ENCODE data around the gene GRK6. TPM values are rescaled to one million over a fixed set of nuclear protein-coding genes. Genes with fewer than 3 reads are reported as not detected.

Gene GRK6
- total and polyA plus RNA-seq, 12 donors, result 6.7 to 22.9 (median 15.2) TPM

- peaks cover 13 to 47% (median 28%) of the 10 kb centered on the region in 9 donors for H3K4me1 ChIP-seq
- ATAC-seq (no peak), DNase-seq (no peak)
- H3K36me3 ChIP-seq, result no peaks in the 10 kb centered on the region
- WGBS, 2 donors, result 75 to 80% methylated on average over 5 of the region's 5 CpGs
- peaks cover 17 to 65% (median 41%) of the 10 kb centered on the region in 7 donors for H3K27me3 ChIP-seq
- H3K4me3 ChIP-seq, result no peak overlapping the region
- H3K27ac ChIP-seq, result peak overlapping the region in 1 of 10 donors; percentile 75
- TF ChIP-seq CTCF (IDR thresholded peaks at IDR 0.05), result no peak
- intact Hi-C loops (cut with DNase I), result loop anchor here in 6 of 10 donors (2.0 to 5.0 kb wide), 2 partner anchors 46 to 49 kb away; no protein-coding TSS in a partner anchor
- no peaks in the 10 kb centered on the region for H3K9me3 ChIP-seq
Observed at GRCh38 chr5:177405805-177406204, 20.7 kb upstream of the GRK6 start.

- no peak for TF ChIP-seq CTCF (IDR thresholded peaks at IDR 0.05)
- peaks cover 0 to 43% (median 9%) of the 10 kb centered on the region in 7 donors for H3K27me3 ChIP-seq
- no peak for DNase-seq
- ATAC-seq, result no peak
- peaks cover 3 to 33% (median 7%) of the 10 kb centered on the region in 9 donors for H3K4me1 ChIP-seq
- no peak within 1 kb of the TSS for H3K4me3 ChIP-seq
- H3K9me3 ChIP-seq, result no peaks in the 10 kb centered on the region
- WGBS, 2 donors, result 89% methylated on average over 9 of the region's 9 CpGs
- no peaks in the 10 kb centered on the region for H3K36me3 ChIP-seq
- intact Hi-C loops (cut with DNase I), result loop anchor here in 2 of 10 donors (5.0 kb wide), 1 partner anchor 43 kb away; no protein-coding TSS in a partner anchor
- no peak within 1 kb of the TSS for H3K27ac ChIP-seq
Observed at GRCh38 chr5:177409043-177409801, 17.3 kb upstream of the GRK6 start, which contains the start of gene F12. TSS of gene F12 (minus strand) at chr5:177409564. CDS start at chr5:177409527, 37 bp downstream.

- H3K27ac ChIP-seq, result peak overlapping the region in 1 of 10 donors; percentile 5
- no peak for ATAC-seq
- no peaks in the 10 kb centered on the region for H3K9me3 ChIP-seq
- H3K4me3 ChIP-seq, result no peak overlapping the region
- intact Hi-C loops (cut with DNase I), result no loop called here
- peaks cover 0 to 23% (median 0%) of the 10 kb centered on the region in 9 donors for H3K4me1 ChIP-seq
- H3K27me3 ChIP-seq, result peaks cover 0 to 31% (median 0%) of the 10 kb centered on the region in 7 donors
- 82 to 83% methylated on average over 3 of the region's 3 CpGs for WGBS, 2 donors
- DNase-seq, result no peak
- H3K36me3 ChIP-seq, result no peaks in the 10 kb centered on the region
- TF ChIP-seq CTCF (IDR thresholded peaks at IDR 0.05), result no peak
Observed at GRCh38 chr5:177410575-177410974, 15.9 kb upstream of the GRK6 start.

- TF ChIP-seq CTCF (IDR thresholded peaks at IDR 0.05), result no peak
- Histone ChIP-seq H3K27me3 (peaks cover 0 to 21% (median 0%) of the 10 kb centered on the region in 7 donors), H3K36me3 (no peaks in the 10 kb centered on the region), H3K27ac (peak overlapping the region in 1 of 10 donors; percentile 59), H3K9me3 (no peaks in the 10 kb centered on the region), H3K4me1 (peaks cover 0 to 23% (median 0%) of the 10 kb centered on the region in 9 donors), H3K4me3 (no peak overlapping the region)
- DNase-seq (no peak), ATAC-seq (no peak)
- WGBS, 2 donors, result 86 to 87% methylated on average over 8 of the region's 8 CpGs
- intact Hi-C loops (cut with DNase I), result no loop called here
Observed at GRCh38 chr5:177412603-177413233, 13.8 kb upstream of the GRK6 start.

Measured in heart right ventricle (tissue), 16 donors.